GM18526 (cell line): ENCODE results near the gene MLANA.

Experiments used
- POLR2A ChIP-seq: IDR thresholded peaks from 3 replicates; pipeline ENCODE4 v1.6.1; 2011; ENCODE audit not compliant: insufficient read length; ENCODE audit errors: extremely low read depth

Gene MLANA, protein sequence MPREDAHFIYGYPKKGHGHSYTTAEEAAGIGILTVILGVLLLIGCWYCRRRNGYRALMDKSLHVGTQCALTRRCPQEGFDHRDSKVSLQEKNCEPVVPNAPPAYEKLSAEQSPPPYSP

DNA sequence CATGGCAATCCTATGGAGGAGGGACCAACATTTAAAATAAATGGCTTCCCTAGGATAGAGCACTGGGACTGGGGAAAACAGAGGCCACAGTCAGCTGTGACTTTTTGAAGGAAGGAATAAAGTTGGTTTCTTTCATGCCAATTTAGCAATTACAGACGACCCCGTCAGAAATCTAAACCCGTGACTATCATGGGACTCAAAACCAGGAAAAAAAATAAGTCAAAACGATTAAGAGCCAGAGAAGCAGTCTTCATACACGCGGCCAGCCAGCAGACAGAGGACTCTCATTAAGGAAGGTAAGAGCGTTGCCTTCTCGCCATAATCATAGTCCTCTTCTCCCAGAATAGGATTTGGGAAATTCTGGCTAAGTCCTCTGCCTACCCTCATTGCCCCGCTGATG lies at the start of gene MLANA:
MLANA (plus strand) TSS at position 249 of the 400 bp plus-strand sequence. CDS start 1,586 bp downstream, outside the sequence.
- no peak for TF ChIP-seq POLR2A

DNA sequence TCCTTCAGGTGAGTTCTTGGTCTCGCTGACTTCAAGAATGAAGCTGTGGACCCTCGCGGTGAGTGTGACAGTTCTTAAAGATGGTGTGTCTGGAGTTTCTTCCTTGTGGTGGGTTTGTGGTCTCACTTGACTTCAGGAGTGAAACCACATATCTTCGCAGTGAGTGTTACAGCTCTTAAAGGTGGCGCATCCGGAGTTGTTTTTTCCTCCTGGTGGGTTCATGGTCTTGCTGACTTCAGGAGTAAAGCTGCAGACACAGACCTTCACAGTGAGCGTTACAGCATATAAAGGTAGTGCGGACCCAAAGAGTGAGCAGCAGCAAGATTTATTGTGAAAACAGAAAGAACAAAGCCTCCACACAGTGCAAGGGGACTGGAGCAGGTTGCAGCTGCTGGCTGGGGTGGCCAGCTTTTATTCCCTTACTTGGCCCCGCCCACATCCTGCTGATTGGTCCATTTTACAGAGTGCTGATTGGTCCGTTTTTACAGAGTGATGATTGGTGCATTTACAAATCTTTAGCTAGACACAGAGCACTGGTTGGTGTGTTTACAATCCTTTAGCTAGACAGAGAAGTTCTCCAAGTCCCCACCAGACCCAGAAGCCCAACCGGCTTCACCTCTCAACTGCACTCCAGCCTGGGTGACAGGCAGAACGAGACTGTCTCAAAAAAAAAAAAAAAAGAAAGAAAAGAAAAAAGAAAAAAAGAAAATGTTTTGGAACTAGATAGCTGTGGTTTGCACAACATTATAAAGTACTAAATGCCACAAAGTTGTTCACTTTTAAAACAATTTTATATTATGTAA lies 48.7 kb upstream of the MLANA start:
- no peak for TF ChIP-seq POLR2A

DNA sequence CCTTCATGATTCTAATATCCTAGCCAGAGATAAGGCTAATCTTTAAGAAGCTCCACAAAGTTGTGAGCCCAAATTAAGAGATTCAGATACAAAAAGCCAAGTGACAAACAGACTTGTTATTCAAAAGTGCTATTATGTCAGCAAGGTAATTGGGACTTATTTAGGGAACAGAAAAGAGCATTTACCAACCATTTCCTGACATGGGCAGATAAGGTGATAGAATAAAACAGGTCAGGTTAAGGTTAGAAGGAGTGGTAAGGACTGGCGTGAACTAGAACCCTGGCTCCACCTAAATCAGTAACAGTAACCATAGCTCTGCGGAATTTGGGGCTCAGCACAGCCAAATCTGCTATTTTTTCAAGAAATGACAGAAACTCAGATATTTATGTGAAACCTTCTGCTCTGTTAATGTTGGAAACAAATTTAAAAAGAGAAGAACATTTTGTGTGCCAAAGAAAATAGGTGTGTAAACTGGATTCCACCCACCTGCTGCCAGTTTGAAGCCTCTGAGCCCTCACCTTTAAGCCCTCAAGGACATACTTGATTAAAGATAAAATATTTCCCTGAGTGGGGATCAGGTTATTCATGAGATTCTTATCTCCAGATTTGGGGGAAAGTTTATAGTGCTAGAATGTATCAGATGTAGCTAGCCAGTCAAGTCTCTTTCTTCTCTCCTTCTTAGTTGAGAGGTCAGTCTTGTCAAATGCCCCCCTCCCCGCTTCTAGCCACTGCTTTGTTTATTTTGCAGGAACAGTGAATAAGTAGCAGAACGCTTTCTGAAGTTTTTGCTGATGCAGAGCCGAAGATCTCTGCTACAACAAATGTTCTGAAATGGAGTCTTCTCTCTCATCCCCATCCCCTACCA lies 47.5 kb upstream of the MLANA start:
- TF ChIP-seq POLR2A = no peak

DNA sequence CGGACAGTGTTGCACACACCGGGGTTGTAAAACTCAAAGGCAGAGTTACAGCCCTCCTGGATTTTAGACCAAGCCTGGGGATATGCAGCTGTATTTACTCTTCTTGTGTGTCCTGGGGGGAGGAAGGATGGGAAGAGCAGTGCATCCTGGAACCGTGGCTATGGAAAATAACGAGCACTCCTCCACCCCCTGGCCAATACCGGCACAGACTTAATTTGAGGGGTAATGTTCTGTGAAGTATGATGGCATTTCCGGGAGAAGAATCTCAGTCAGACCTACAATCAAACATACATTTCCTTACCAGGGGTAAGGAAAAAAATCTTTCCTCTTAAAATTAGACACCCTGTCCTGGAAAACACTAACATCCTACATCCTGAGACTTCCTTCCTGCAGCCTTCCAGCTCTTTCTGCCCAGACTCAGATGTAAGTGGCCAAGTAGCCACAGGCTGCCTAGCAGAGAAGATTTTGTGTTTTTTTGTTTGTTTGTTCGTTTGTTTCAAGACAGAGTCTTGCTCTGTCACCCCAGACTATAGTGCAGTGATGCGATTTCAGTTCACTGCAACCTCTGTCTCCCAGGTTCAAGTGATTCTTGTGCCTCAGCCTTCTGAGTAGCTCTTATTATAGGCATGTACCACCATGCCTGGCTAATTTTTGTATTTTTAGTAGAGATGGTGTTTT lies 46.8 kb upstream of the MLANA start:
- no peak for TF ChIP-seq POLR2A

DNA sequence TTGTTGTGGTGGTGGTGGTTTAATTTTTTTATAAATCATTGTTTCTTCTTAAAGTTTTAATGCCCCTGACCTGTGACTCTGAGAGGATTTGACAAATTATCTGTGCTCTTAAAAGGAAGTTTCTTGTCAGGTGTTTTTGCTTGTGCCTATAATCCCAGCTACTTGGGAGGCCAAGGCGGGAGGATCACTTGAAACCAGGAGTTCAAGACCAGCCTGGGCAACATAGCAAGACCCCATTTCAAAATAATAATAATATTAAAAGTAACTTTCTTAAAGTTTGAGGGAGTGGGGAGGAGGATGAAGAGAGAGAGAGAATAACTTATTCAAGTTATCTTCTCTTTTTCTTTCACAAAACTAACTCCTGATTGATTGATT lies 45.5 kb upstream of the MLANA start:
- no peak for TF ChIP-seq POLR2A

DNA sequence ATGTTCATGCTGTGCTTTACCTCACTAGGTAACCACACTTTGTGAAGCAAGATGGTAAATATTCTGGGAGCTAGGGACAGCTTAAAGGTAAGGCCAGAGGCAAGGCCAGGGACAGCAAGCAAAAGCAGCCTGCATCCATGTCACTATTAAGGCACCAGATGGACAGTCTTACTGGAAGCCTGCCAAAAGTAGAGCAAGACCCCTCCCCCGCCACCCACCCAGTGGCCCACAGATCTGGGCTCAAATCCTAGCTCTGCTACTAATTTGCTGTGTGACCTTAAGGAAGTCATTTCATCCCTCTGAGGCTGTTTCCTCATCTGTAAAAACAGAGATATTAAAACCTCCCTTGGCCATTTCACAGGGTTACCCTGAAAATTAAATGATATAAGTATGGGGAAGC lies 44.6 kb upstream of the MLANA start:
- no peak for TF ChIP-seq POLR2A

DNA sequence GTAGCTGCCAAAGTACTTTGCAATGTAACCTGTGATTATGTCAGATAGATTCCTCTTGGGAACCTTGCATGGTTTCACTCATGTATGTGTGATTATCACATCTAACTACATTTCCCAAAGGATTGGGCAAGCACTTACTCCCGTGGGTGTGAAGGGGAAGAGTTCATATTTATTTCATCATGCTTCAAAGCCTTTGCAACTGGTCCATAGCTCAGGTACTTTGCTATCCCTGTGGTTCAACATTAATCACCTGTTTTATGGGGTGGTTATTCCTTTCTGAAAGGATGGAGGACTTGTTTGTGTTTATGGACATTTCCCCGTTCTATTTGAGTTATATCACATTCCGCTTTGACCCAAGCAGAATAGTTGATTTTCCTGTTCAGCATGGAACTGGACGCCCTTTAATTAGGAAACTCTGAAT lies 44.2 kb upstream of the MLANA start:
- TF ChIP-seq POLR2A = no peak

DNA sequence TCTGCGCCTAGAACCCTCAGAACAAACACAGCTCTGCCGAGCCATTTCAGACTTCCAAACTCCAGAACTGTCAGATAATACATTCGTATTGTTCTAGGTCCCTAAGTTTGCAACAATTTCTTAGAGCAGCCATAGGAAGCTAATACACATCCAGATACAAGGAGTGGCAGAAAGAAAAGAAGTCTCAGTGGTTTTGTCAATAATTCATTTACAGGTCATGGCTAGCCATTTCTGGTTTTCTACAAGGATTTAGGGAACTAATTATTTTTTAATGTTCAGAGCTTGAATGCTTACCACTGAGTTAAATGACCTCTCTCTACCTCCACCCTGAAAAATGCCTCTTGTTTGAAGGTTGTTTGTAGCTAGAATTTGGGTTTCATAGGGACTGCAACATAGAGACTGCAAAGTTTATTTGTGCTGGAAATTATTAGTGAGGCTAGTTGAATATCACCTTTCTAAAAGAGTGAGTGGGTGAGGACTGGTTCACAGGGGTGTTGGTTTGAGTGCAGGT lies 42.3 kb upstream of the MLANA start:
- no peak for TF ChIP-seq POLR2A

DNA sequence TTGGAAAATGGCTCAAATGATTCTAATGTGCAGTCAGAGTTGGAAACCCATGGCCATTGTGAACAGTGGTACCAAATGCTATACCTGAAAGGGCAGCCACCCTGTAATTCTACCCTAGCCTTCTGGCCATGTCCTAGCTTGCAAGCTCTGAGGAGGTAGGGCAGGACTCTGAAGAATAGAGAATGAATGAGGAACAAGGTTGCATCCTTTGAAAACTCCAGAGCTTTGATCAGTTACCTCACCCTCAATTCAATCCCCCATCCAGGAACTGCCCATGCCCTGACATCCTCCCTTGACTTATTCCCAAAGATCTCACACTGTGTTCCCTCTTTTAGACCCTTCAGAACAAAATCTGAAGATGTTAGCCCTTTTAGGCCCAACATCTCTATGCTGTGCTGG lies 40.0 kb upstream of the MLANA start:
- no peak for TF ChIP-seq POLR2A

DNA sequence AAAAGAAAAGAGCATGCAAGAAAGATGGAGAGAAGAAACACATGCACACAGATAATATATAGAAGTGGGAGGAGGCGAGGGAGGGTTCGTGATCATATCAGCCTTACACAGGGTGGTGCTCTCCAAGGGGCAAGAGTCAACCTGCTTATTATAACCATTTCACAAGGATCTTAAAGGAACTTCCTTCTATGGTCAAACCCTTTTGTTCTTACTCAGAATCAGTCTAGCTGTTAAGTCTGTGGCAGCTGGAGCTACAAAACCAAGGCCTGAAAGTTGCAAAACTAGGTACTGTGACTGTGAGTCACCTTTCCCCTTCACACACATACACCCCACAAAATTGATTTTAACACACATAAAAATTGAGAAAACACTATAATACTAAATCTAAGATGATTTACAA lies 39.2 kb upstream of the MLANA start:
- TF ChIP-seq POLR2A = no peak

DNA sequence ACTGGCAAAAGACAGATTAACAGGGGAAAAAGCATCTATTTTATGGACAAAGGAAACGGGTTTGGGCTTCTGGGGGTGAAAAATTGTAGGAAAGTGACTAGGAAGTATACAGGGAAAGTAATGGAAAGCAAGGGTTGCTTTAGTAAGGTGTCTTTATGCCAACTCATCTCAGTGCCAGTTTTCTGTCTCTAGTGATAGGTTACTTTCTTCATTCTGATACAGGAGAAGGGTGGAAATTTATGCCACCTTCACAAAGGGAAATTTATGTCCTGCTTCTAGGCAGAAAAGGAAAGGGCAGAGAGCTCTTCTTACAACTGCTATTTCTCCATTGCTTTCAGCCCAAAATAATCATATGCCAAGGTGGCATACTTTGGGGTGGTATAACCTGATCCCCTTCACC lies 37.7 kb upstream of the MLANA start:
- TF ChIP-seq POLR2A = no peak

DNA sequence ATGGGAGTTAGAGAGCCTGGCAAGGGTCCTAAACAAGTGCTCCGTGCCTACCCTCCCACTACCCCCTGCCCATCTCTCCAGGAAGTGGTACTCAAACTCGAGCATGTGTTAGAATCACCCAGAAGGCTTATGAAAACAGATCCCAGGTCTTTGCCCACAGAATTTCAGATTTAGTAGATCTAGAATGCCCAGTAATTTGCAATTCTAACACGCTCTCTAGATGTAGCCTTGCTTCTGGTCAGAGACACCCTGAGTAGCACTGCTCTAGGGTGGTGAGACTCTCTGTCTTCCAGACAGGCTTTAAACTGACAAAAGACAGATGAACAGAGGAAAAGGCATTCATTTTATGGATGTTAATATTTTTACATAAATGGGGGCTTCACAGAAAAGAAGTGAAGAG lies 37.1 kb upstream of the MLANA start:
- no peak for TF ChIP-seq POLR2A

DNA sequence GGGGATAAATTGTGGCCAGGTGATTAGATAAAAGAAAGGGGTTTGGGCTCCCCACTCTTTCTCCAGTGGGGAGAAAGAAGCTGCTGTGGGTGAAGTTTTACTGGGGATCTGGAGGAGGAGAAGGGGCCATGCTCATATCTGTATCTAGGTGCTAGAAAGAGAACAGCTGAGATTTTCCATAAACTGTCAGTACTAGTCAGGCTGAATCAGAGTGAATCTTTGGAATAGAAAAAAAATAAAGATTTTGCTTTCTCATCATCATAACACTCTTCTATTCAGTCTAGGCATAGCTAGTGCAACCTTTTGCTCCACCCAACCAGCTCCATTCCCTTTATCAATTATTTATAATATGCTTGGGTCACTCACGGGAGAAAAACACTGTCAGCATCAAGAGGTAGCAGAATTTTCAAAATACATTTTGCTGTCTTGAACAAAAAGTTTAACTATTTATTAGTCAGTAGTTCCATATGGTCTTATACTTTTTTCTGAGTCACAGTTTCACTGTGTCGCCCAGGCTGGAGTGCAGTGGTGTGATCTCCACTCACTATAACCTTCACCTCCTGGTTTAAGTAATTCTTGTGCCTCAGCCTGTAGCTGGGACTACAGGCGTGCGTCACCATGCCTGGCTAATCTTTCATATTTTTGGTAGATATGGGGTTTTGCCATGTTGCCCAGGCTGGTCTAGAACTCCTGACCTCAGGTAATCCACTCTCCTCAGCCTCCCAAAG lies 36.5 kb upstream of the MLANA start:
- TF ChIP-seq POLR2A = no peak

DNA sequence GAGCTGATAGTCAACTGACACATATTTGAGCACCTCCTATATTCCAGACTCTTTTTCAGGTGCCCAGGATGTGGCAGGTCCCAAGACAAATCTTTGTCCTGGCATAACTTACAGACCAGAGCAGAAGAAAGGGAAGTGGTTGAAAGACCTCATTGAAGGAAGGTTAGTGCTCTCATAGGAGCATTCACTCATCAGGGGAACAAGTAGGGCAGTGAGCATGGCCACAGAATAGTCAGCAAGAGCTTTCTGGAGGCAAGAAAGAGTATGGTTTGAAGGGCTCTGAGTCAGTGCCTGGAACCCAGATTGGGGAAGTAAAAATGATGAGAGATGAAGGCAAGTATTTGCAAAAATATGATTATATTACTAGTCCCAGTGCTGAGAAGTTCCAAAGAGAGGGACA lies 32.8 kb upstream of the MLANA start:
- no peak for TF ChIP-seq POLR2A

DNA sequence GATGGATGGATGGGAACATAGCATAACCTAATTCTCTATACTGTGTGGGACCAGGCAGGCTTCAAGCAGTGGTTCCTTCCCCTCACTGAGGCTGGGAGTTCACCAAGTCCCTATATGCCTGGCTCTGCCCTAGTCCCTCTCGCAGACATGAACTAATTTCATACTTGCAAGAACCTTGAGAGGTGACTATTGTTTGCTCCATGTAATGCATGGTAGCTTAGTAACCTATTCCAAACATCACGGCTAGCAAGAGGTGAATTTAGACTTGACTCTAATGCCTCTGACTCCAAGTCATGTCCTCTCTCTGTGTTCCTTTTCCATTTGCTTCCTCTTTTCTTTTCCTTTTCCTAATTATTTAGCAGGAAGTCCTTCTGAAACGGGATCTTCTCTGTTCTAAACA lies 31.9 kb upstream of the MLANA start:
- TF ChIP-seq POLR2A = no peak
